ENCODE data around the gene GPX8. TPM values are rescaled to one million over a fixed set of nuclear protein-coding genes. Genes with fewer than 3 reads are reported as not detected.

GPX8 gene
- total and polyA plus RNA-seq, 11 donors = 3.9 to 16.1 (median 5.1) TPM

GRCh38 chr5:55123365-55123764 lies 36.6 kb upstream of the GPX8 start:
- no peak for ATAC-seq
- Histone ChIP-seq H3K27ac (no peak overlapping the region), H3K4me3 (no peak overlapping the region), H3K27me3 (peaks cover 0 to 8% (median 0%) of the 10 kb centered on the region in 9 donors), H3K36me3 (no peaks in the 10 kb centered on the region), H3K9me3 (no peaks in the 10 kb centered on the region), H3K4me1 (no peaks in the 10 kb centered on the region)
- TF ChIP-seq POLR2A (IDR thresholded peaks at IDR 0.05) = no peak
- TF ChIP-seq CTCF (IDR thresholded peaks at IDR 0.05) = no peak
- 72 to 79% (median 74%) methylated on average over 3 of the region's 3 CpGs for WGBS, 4 donors
- DNase-seq = no peak
- intact Hi-C loops (cut with DNase I) = no loop called here

- H3K9me3 ChIP-seq = peaks cover 0 to 16% (median 2%) of the 10 kb centered on the region in 12 donors
- H3K27me3 ChIP-seq = peaks cover 0 to 13% (median 0%) of the 10 kb centered on the region in 9 donors
- no peak overlapping the region for H3K27ac ChIP-seq
- ATAC-seq (no peak), DNase-seq (no peak)
- TF ChIP-seq POLR2A (IDR thresholded peaks at IDR 0.05) = no peak
- no peak for TF ChIP-seq CTCF (IDR thresholded peaks at IDR 0.05)
- no peaks in the 10 kb centered on the region for H3K4me1 ChIP-seq
- no peaks in the 10 kb centered on the region for H3K36me3 ChIP-seq
- WGBS, 4 donors = 60 to 66% (median 65%) methylated on average over 5 of the region's 5 CpGs
- intact Hi-C loops (cut with DNase I) = no loop called here
- no peak overlapping the region for H3K4me3 ChIP-seq
Observed at GRCh38 chr5:55134053-55134722, 25.8 kb upstream of the GPX8 start.

- intact Hi-C loops (cut with DNase I) = no loop called here
- no peaks in the 10 kb centered on the region for H3K4me1 ChIP-seq
- DNase-seq (no peak), ATAC-seq (no peak)
- H3K4me3 ChIP-seq = no peak overlapping the region
- no peaks in the 10 kb centered on the region for H3K36me3 ChIP-seq
- H3K27me3 ChIP-seq = peaks cover 0 to 17% (median 0%) of the 10 kb centered on the region in 9 donors
- 39 to 60% (median 52%) methylated on average over 3 of the region's 3 CpGs for WGBS, 4 donors
- no peaks in the 10 kb centered on the region for H3K9me3 ChIP-seq
- H3K27ac ChIP-seq = no peak overlapping the region
- TF ChIP-seq CTCF (IDR thresholded peaks at IDR 0.05) (no peak), POLR2A (IDR thresholded peaks at IDR 0.05) (no peak)
Observed at GRCh38 chr5:55136521-55136920, 23.4 kb upstream of the GPX8 start.

GRCh38 chr5:55140908-55141665 lies 18.9 kb upstream of the GPX8 start:
- H3K4me1 ChIP-seq = no peaks in the 10 kb centered on the region
- ATAC-seq = no peak
- H3K4me3 ChIP-seq = no peak overlapping the region
- intact Hi-C loops (cut with DNase I) = loop anchor here in 4 of 10 donors (5.0 to 10.0 kb wide), 3 partner anchors 196 to 626 kb away; partner anchors contain the start of gene SNX18 (in 2 of the 4)
- peaks cover 0 to 19% (median 1%) of the 10 kb centered on the region in 9 donors for H3K27me3 ChIP-seq
- 69 to 73% (median 71%) methylated on average over 9 of the region's 9 CpGs for WGBS, 4 donors
- DNase-seq = no peak
- no peaks in the 10 kb centered on the region for H3K36me3 ChIP-seq
- no peaks in the 10 kb centered on the region for H3K9me3 ChIP-seq
- H3K27ac ChIP-seq = no peak overlapping the region
- TF ChIP-seq CTCF (IDR thresholded peaks at IDR 0.05) = no peak
- no peak for TF ChIP-seq POLR2A (IDR thresholded peaks at IDR 0.05)
